Activated CD8-positive, alpha-beta T cell treated with anti-CD3 and anti-CD28 coated beads, Interleukin-2, amount 10 ng/mL, durations not matched to agents 7 days and 5 days (primary cell): ENCODE measurements around the gene FLG2. TPM values are rescaled to one million over a fixed set of nuclear protein-coding genes. Genes with fewer than 3 reads are reported as not detected.
A peak's percentile ranks its signal among the peaks of the same experiment; 100 is the strongest.

ENCODE experiments used
- ATAC-seq: fragments of 150-1000 bp; cut with Tn5 transposase; one replicate; pipeline ENCODE4 v1.10.0; 2021; ENCODE audit warnings: moderate library complexity
- CTCF ChIA-PET: fragments of 350-600 bp; sonication (Branson Sonifier 250); formaldehyde crosslinking; loops from one replicate; lab custom pipeline; 2021; ENCODE audit warnings: antibody characterized with exemption; lab: Charles Lee
- POLR2A ChIA-PET: fragments of 350-600 bp; sonication (Branson Sonifier 250); formaldehyde crosslinking; loops from one replicate; lab custom pipeline; 2021; ENCODE audit warnings: antibody characterized with exemption; lab: Charles Lee
- DNase-seq: peaks from one replicate; pipeline ENCODE4 v3.0.0-alpha.2; 2020
- H3K27ac Mint-ChIP-seq: one replicate; pipeline ENCODE4 v1.8.0; 2021; ENCODE audit warnings: mild to moderate bottlenecking, mixed read lengths
- H3K27me3 Mint-ChIP-seq: one replicate; pipeline ENCODE4 v1.8.0; 2021; ENCODE audit warnings: low read depth, mixed read lengths
- H3K36me3 Mint-ChIP-seq: one replicate; pipeline ENCODE4 v1.8.0; 2021; ENCODE audit warnings: low read depth, mixed read lengths
- H3K4me1 Mint-ChIP-seq: one replicate; pipeline ENCODE4 v1.8.0; 2021; ENCODE audit warnings: low read depth, mixed read lengths
- H3K4me3 Mint-ChIP-seq: one replicate; pipeline ENCODE4 v1.8.0; 2021; ENCODE audit warnings: mild to moderate bottlenecking, mixed read lengths
- H3K9me3 Mint-ChIP-seq: one replicate; pipeline ENCODE4 v1.8.0; 2022; ENCODE audit warnings: mixed read lengths; ENCODE audit not compliant: insufficient read depth
- total RNA-seq, 2 experiments: library from RNA; stranded (reverse); gene quantifications; one replicate each; pipeline ENCODE4 v1.2.3, GENCODE V29; 2021

The FLG2 gene
- total RNA-seq = not detected

DNA sequence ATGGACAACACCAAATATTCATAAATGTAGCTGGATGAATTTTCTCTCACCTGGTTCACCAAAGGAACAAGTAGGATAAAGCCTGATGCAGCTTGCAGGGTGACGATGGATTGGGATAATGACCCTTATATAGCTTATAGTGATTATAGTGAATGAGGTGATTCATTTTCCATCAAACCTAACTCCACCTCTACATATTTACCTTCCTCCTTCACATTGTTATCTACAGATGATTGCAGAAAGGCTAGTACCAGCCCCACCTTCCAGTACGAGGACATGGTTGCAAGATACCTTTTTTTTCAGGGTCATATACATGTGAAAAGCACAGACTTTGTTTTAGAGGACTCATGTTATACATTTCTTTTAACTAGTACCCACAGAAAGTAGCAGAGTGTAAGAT is at the start of gene FLG2:
FLG2 (minus strand) TSS at position 101 of the 400 bp plus-strand sequence. CDS start 1,122 bp downstream, outside the sequence.
- CTCF ChIA-PET = interaction anchor here (0.7 to 2.3 kb wide), 3 partner anchors 12 to 98 kb away, joined by 3 to 11 read pairs (median 3); no protein-coding TSS in a partner anchor
- ATAC-seq = no peak
- no peak within 1 kb of the TSS for H3K4me3 Mint-ChIP-seq

DNA sequence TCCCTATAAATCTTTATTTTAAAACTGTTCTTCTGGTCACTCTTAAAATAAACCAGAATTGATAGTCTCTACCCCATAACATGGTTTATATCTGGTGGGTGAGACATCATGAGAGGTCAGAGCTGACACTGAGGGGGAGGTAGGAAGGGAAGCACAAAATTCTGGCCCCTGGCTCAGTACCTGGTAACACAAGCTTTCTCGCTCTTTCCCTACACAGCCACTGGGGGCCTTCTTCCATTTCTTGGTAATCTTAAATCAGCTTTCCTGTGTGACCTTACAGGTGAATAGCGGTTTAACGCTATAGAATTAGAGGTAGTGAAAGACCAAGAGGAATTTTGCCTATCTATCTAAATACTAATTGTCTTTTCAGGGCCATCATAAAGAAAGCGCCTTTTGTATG is 48.9 kb upstream of the FLG2 start:
- Mint-ChIP-seq H3K4me3 (no peak overlapping the region), H3K27ac (no peak overlapping the region), H3K4me1 (no peaks in the 10 kb centered on the region), H3K36me3 (no peaks in the 10 kb centered on the region), H3K9me3 (no peaks in the 10 kb centered on the region), H3K27me3 (peaks cover 13% of the 10 kb centered on the region)
- ChIA-PET POLR2A (no interaction called here), CTCF (interaction anchor here (1.6 kb wide), 1 partner anchor 50 kb away, joined by 4 read pairs; no protein-coding TSS in a partner anchor)
- ATAC-seq (no peak), DNase-seq (no peak)

More for the DNA sequence above, at the start of gene FLG2:
- no peaks in the 10 kb centered on the region for H3K4me1 Mint-ChIP-seq
- H3K9me3 Mint-ChIP-seq = no peaks in the 10 kb centered on the region
- peaks cover 1% of the 10 kb centered on the region for H3K27me3 Mint-ChIP-seq
- no peak within 1 kb of the TSS for H3K27ac Mint-ChIP-seq
- POLR2A ChIA-PET = no interaction called here
- H3K36me3 Mint-ChIP-seq = no peaks in the 10 kb centered on the region
- no peak for DNase-seq

- no peak overlapping the region for H3K4me3 Mint-ChIP-seq
- ChIA-PET CTCF (interaction anchor here (0.7 to 3.3 kb wide), 7 partner anchors 11 to 200 kb away, joined by 3 to 39 read pairs (median 3); no protein-coding TSS in a partner anchor), POLR2A (no interaction called here)
- ATAC-seq (no peak), DNase-seq (peak; percentile 28)
- no peaks in the 10 kb centered on the region for H3K9me3 Mint-ChIP-seq
- no peaks in the 10 kb centered on the region for H3K4me1 Mint-ChIP-seq
- peaks cover 11% of the 10 kb centered on the region for H3K27me3 Mint-ChIP-seq
- no peak overlapping the region for H3K27ac Mint-ChIP-seq
- no peaks in the 10 kb centered on the region for H3K36me3 Mint-ChIP-seq
Observed at GRCh38 chr1:152398812-152399698, 39.2 kb upstream of the FLG2 start.

- no peak overlapping the region for H3K27ac Mint-ChIP-seq
- no peak for ATAC-seq
- no peaks in the 10 kb centered on the region for H3K9me3 Mint-ChIP-seq
- ChIA-PET CTCF (interaction anchor here (2.2 to 3.3 kb wide), 2 partner anchors 43 to 61 kb away, joined by 11 to 39 read pairs; no protein-coding TSS in a partner anchor), POLR2A (no interaction called here)
- H3K36me3 Mint-ChIP-seq = no peaks in the 10 kb centered on the region
- no peaks in the 10 kb centered on the region for H3K4me1 Mint-ChIP-seq
- no peak for DNase-seq
- H3K27me3 Mint-ChIP-seq = peaks cover 13% of the 10 kb centered on the region
- no peak overlapping the region for H3K4me3 Mint-ChIP-seq
Observed at GRCh38 chr1:152397474-152397873, 37.7 kb upstream of the FLG2 start.

DNA sequence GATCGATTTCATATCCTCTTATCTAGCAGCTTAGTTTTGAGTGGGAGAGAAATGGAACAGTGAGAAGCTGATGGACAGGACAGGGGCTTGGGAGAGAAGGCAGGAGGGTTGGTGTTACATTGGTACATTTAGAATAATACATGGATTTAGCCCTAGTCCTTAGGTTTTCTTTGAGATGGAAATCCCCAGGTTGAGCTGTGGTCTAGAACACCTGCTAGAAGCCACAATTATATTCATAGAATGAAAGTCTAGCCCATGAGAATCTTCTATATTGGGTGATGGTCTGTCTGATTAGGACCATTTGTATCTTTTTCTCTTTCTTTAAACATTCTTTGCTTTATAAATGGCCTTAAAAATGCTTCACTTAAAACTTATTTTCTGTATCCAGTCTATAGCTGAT is 34.3 kb upstream of the FLG2 start:
- CTCF ChIA-PET = no interaction called here

DNA sequence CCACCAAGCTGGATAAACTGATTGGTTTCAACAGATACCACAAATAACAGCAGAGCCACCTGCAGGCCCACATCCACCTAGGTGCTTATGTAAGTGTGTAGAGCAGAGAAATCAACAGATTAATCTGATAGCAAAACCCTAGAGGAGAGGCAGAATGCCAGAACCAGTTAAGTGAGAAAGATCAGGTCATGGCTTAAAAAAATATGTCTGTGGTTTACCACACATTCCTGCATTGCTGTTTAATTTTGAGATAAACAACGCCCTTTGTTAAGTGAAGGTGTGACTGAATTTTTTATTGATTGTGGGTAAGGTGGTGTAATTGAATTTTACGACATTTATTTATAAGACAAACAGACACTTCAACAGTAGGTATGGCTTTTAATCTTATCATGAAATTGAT is 33.1 kb upstream of the FLG2 start:
- Mint-ChIP-seq H3K4me1 (no peaks in the 10 kb centered on the region), H3K4me3 (no peak overlapping the region), H3K9me3 (no peaks in the 10 kb centered on the region), H3K36me3 (no peaks in the 10 kb centered on the region), H3K27ac (no peak overlapping the region), H3K27me3 (peaks cover 30% of the 10 kb centered on the region)
- CTCF ChIA-PET = no interaction called here
- ATAC-seq = no peak
- POLR2A ChIA-PET = no interaction called here
- DNase-seq = no peak

More for the DNA sequence above, 34.3 kb upstream of the FLG2 start:
- Mint-ChIP-seq H3K4me1 (no peaks in the 10 kb centered on the region), H3K27ac (no peak overlapping the region), H3K9me3 (no peaks in the 10 kb centered on the region), H3K36me3 (no peaks in the 10 kb centered on the region), H3K27me3 (peaks cover 22% of the 10 kb centered on the region), H3K4me3 (no peak overlapping the region)
- POLR2A ChIA-PET = no interaction called here
- no peak for ATAC-seq
- DNase-seq = no peak

DNA sequence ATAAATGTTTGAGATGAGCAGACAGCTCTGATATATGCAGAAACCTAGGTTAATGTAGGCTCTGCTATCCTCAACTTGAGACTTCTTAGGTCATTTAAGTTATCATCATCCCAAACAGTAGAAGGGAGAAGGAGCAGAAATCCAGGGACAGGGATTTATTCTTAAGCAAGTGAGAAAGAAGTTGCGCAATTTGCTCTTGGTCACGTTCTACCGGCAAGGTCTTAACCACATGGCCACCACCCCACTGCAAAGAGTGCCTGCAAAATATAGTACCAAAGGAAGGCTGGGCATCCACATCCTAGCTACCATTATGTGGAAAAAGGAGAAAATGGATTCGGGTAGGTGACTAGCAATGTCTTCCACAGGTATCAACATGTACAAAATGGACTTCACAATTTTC is 29.1 kb upstream of the FLG2 start:
- H3K27ac Mint-ChIP-seq = no peak overlapping the region
- ChIA-PET CTCF (interaction anchor here (1.2 kb wide), 1 partner anchor 11 kb away, joined by 3 read pairs; no protein-coding TSS in a partner anchor), POLR2A (no interaction called here)
- no peaks in the 10 kb centered on the region for H3K4me1 Mint-ChIP-seq
- H3K4me3 Mint-ChIP-seq = no peak overlapping the region
- no peak for ATAC-seq
- peaks cover 19% of the 10 kb centered on the region for H3K27me3 Mint-ChIP-seq
- no peaks in the 10 kb centered on the region for H3K9me3 Mint-ChIP-seq
- H3K36me3 Mint-ChIP-seq = no peaks in the 10 kb centered on the region
- no peak for DNase-seq

GRCh38 chr1:152386940-152387339 is 27.1 kb upstream of the FLG2 start:
- H3K9me3 Mint-ChIP-seq = no peaks in the 10 kb centered on the region
- no peak overlapping the region for H3K4me3 Mint-ChIP-seq
- no peak for DNase-seq
- ATAC-seq = no peak
- POLR2A ChIA-PET = no interaction called here
- H3K36me3 Mint-ChIP-seq = no peaks in the 10 kb centered on the region
- H3K27me3 Mint-ChIP-seq = peaks cover 26% of the 10 kb centered on the region
- CTCF ChIA-PET = interaction anchor here (1.4 kb wide), 1 partner anchor 73 kb away, joined by 3 read pairs; no protein-coding TSS in a partner anchor
- no peaks in the 10 kb centered on the region for H3K4me1 Mint-ChIP-seq
- no peak overlapping the region for H3K27ac Mint-ChIP-seq

DNA sequence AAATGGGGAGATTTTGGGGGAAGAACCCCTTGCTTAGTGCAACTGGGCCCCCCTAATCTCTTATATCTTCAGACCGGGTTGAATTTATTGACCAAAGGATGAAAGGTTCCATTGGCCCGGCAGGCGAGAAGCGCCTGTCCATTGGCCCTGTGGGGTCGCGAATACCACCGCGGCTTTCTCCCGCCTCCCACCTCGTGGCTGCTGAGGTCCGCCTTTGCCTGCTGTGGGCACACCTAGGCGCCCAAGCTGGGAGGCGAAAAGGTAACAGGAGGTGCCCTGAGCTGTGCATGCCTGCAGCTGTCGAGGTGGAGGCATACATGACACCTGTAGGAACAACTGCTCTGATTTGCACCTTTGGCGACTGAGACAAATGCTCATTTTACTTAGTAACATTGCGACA is 21.1 kb upstream of the FLG2 start:
- no peak overlapping the region for H3K27ac Mint-ChIP-seq
- peaks cover 8% of the 10 kb centered on the region for H3K27me3 Mint-ChIP-seq
- H3K4me3 Mint-ChIP-seq = no peak overlapping the region
- H3K9me3 Mint-ChIP-seq = no peaks in the 10 kb centered on the region
- ChIA-PET CTCF (no interaction called here), POLR2A (no interaction called here)
- no peaks in the 10 kb centered on the region for H3K4me1 Mint-ChIP-seq
- ATAC-seq = no peak
- no peak for DNase-seq
- H3K36me3 Mint-ChIP-seq = no peaks in the 10 kb centered on the region

DNA sequence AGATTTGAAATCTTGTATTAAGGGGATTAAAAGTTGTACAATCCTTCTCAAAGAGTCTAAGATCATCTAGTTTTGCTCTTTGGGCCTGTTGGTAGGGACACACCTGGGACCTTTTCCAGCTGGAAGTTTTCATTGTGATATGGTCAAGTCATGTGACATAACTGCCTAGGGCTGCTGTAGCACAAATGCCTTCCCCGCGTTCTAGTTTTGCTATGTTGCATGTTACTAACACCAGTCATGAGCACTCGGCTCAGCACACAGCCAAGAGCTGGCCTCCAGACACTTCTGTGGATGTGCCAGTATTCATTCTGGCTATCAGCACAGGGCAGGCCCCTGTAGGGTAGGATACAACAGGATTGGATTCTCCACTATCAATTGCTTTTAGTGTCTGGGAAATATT is 14.6 kb upstream of the FLG2 start:
- POLR2A ChIA-PET = no interaction called here
- ATAC-seq = no peak

GRCh38 chr1:152372672-152373071 is 12.9 kb upstream of the FLG2 start:
- H3K4me3 Mint-ChIP-seq = no peak overlapping the region
- H3K9me3 Mint-ChIP-seq = peaks cover 7% of the 10 kb centered on the region
- CTCF ChIA-PET = interaction anchor here (1.6 kb wide), 1 partner anchor 86 kb away, joined by 4 read pairs; no protein-coding TSS in a partner anchor
- POLR2A ChIA-PET = no interaction called here
- H3K27ac Mint-ChIP-seq = no peak overlapping the region
- no peaks in the 10 kb centered on the region for H3K36me3 Mint-ChIP-seq
- no peaks in the 10 kb centered on the region for H3K4me1 Mint-ChIP-seq
- ATAC-seq = no peak
- peaks cover 1% of the 10 kb centered on the region for H3K27me3 Mint-ChIP-seq
- DNase-seq = no peak

More for the DNA sequence above, 14.6 kb upstream of the FLG2 start:
- H3K9me3 Mint-ChIP-seq = peaks cover 3% of the 10 kb centered on the region
- H3K4me3 Mint-ChIP-seq = no peak overlapping the region
- CTCF ChIA-PET = interaction anchor here (1.4 kb wide), 1 partner anchor 27 kb away, joined by 3 read pairs; no protein-coding TSS in a partner anchor
- H3K27me3 Mint-ChIP-seq = no peaks in the 10 kb centered on the region
- no peak for DNase-seq
- no peaks in the 10 kb centered on the region for H3K4me1 Mint-ChIP-seq
- no peak overlapping the region for H3K27ac Mint-ChIP-seq
- no peaks in the 10 kb centered on the region for H3K36me3 Mint-ChIP-seq

- H3K27me3 Mint-ChIP-seq = peaks cover 3% of the 10 kb centered on the region
Observed at GRCh38 chr1:152367436-152367835, 7.6 kb upstream of the FLG2 start.

More at GRCh38 chr1:152367436-152367835, 7.6 kb upstream of the FLG2 start:
- Mint-ChIP-seq H3K27ac (no peak overlapping the region), H3K4me1 (no peaks in the 10 kb centered on the region), H3K9me3 (peaks cover 7% of the 10 kb centered on the region), H3K4me3 (no peak overlapping the region), H3K36me3 (no peaks in the 10 kb centered on the region)
- CTCF ChIA-PET = no interaction called here
- POLR2A ChIA-PET = no interaction called here
- DNase-seq (no peak), ATAC-seq (no peak)
